ENCODE results near the gene ANKRD55. TPM values are rescaled to one million over a fixed set of nuclear protein-coding genes. Genes with fewer than 3 reads are reported as not detected.
"Not testable (repeated sequence)": the region's sequence is repeated elsewhere in the genome, so short reads cannot be mapped to it uniquely, and the experiment has no call there.

The ANKRD55 gene
- total RNA-seq, 1 donor from 2014 or later = not detected

GRCh38 chr5:56207537-56207936 is 25.6 kb downstream of the ANKRD55 start:
- Histone ChIP-seq H3K4me3 (no peak overlapping the region), H3F3A (ENCODE audit: low read depth) (no peaks in the 10 kb centered on the region), H4K20me1 (ENCODE audit: low read depth) (no peaks in the 10 kb centered on the region), H3K9ac (no peak overlapping the region), H3K36me3 (no peaks in the 10 kb centered on the region), H3K27me3 (no peaks in the 10 kb centered on the region), H3K4me2 (no peak overlapping the region), H3K4me1 (no peaks in the 10 kb centered on the region), H3K27ac (no peak overlapping the region), H2AFZ (replicated peaks) (no peak overlapping the region), H3K9me3 (ENCODE audit: low read depth) (no peaks in the 10 kb centered on the region), H3K79me2 (ENCODE audit: low read depth) (no peaks in the 10 kb centered on the region)
- TF ChIP-seq, protein P1, sequence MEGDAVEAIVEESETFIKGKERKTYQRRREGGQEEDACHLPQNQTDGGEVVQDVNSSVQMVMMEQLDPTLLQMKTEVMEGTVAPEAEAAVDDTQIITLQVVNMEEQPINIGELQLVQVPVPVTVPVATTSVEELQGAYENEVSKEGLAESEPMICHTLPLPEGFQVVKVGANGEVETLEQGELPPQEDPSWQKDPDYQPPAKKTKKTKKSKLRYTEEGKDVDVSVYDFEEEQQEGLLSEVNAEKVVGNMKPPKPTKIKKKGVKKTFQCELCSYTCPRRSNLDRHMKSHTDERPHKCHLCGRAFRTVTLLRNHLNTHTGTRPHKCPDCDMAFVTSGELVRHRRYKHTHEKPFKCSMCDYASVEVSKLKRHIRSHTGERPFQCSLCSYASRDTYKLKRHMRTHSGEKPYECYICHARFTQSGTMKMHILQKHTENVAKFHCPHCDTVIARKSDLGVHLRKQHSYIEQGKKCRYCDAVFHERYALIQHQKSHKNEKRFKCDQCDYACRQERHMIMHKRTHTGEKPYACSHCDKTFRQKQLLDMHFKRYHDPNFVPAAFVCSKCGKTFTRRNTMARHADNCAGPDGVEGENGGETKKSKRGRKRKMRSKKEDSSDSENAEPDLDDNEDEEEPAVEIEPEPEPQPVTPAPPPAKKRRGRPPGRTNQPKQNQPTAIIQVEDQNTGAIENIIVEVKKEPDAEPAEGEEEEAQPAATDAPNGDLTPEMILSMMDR (IDR thresholded peaks at IDR 0.05) = no peak
- no peaks in the 10 kb centered on the region for H3K36me3 Mint-ChIP-seq
- no peak overlapping the region for H3K4me3 Mint-ChIP-seq
- peaks cover 2% of the 10 kb centered on the region for H3K27me3 Mint-ChIP-seq (ENCODE audit: insufficient read depth, low read depth)
- DNase-seq (ENCODE audit: low spot score) = no peak
- no peak overlapping the region for H3K27ac Mint-ChIP-seq
- H3K4me1 Mint-ChIP-seq = peaks cover 11% of the 10 kb centered on the region
- H3K9me3 Mint-ChIP-seq = no peaks in the 10 kb centered on the region

- no peaks in the 10 kb centered on the region for H3K36me3 Mint-ChIP-seq
- TF ChIP-seq, protein P1 (IDR thresholded peaks at IDR 0.05) = no peak
- no peak for TF ChIP-seq EZH2 (IDR thresholded peaks at IDR 0.05)
- H3K27ac Mint-ChIP-seq = no peak overlapping the region
- peaks cover 2% of the 10 kb centered on the region for H3K27me3 Mint-ChIP-seq (ENCODE audit: insufficient read depth, low read depth)
- Histone ChIP-seq H3K4me3 (no peak overlapping the region), H4K20me1 (ENCODE audit: low read depth) (no peaks in the 10 kb centered on the region), H2AFZ (replicated peaks) (no peak overlapping the region), H3K9me3 (ENCODE audit: low read depth) (no peaks in the 10 kb centered on the region), H3K36me3 (no peaks in the 10 kb centered on the region), H3K4me1 (no peaks in the 10 kb centered on the region), H3K4me2 (no peak overlapping the region), H3K27me3 (no peaks in the 10 kb centered on the region), H3K27ac (no peak overlapping the region), H3K79me2 (ENCODE audit: low read depth) (no peaks in the 10 kb centered on the region), H3K9ac (no peak overlapping the region), H3F3A (ENCODE audit: low read depth) (no peaks in the 10 kb centered on the region)
- no peak for DNase-seq (ENCODE audit: low spot score)
- peaks cover 4% of the 10 kb centered on the region for H3K4me1 Mint-ChIP-seq
- H3K4me3 Mint-ChIP-seq = no peak overlapping the region
- no peaks in the 10 kb centered on the region for H3K9me3 Mint-ChIP-seq
Measured at GRCh38 chr5:56206126-56206910, 26.8 kb downstream of the ANKRD55 start.

GRCh38 chr5:56203936-56204335 is 29.2 kb downstream of the ANKRD55 start:
- not testable (repeated sequence) for H3K27ac Mint-ChIP-seq; H3K27me3 Mint-ChIP-seq (ENCODE audit: insufficient read depth, low read depth); H3K9me3 Mint-ChIP-seq

DNA sequence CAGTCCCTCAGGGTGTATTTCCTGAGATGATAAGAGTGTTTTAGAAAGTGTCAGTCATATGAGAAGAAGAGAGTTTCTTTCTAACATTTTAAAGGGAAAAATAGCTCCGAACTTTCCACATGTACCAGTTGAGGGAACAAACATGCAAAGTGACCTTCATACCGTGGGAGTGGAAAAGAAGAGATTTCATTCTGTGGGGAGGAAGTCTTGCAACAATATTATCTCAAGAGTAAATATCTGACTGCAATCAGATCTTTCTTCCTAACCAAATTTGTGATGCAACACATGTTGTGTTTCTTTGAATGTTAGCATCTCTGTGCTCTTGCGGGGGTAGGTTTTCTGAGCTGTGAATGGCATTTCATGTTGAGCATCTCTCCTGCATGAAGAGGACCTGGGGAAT is 30.6 kb downstream of the ANKRD55 start:
- Mint-ChIP-seq H3K9me3 (no peaks in the 10 kb centered on the region), H3K4me1 (no peaks in the 10 kb centered on the region), H3K4me3 (no peak overlapping the region), H3K27me3 (ENCODE audit: insufficient read depth, low read depth) (peaks cover 2% of the 10 kb centered on the region), H3K36me3 (no peaks in the 10 kb centered on the region), H3K27ac (no peak overlapping the region)
- Histone ChIP-seq H4K20me1 (ENCODE audit: low read depth) (no peaks in the 10 kb centered on the region), H2AFZ (replicated peaks) (no peak overlapping the region), H3K4me1 (no peaks in the 10 kb centered on the region), H3K36me3 (no peaks in the 10 kb centered on the region), H3K27me3 (no peaks in the 10 kb centered on the region), H3K79me2 (ENCODE audit: low read depth) (no peaks in the 10 kb centered on the region), H3K4me3 (no peak overlapping the region), H3K9me3 (ENCODE audit: low read depth) (no peaks in the 10 kb centered on the region), H3F3A (ENCODE audit: low read depth) (no peaks in the 10 kb centered on the region), H3K4me2 (no peak overlapping the region), H3K27ac (no peak overlapping the region), H3K9ac (no peak overlapping the region)
- no peak for DNase-seq (ENCODE audit: low spot score)
- TF ChIP-seq, protein P1 (IDR thresholded peaks at IDR 0.05) = no peak
- TF ChIP-seq EZH2phosphoT487 (IDR thresholded peaks at IDR 0.05) (no peak), EZH2 (IDR thresholded peaks at IDR 0.05) (no peak)

More at GRCh38 chr5:56203936-56204335, 29.2 kb downstream of the ANKRD55 start:
- H3K9ac ChIP-seq; H3K36me3 Mint-ChIP-seq; H4K20me1 ChIP-seq (ENCODE audit: low read depth); H3K4me1 ChIP-seq; H3K36me3 ChIP-seq; H2AFZ ChIP-seq (replicated peaks); H3K4me3 Mint-ChIP-seq; H3K4me3 ChIP-seq; H3K79me2 ChIP-seq (ENCODE audit: low read depth); DNase-seq (ENCODE audit: low spot score); H3K27me3 ChIP-seq; H3K4me2 ChIP-seq; H3F3A ChIP-seq (ENCODE audit: low read depth); H3K9me3 ChIP-seq (ENCODE audit: low read depth); H3K4me1 Mint-ChIP-seq; H3K27ac ChIP-seq: not testable (repeated sequence)

- not testable (repeated sequence) for DNase-seq (ENCODE audit: low spot score); H3K36me3 ChIP-seq; H3K9me3 ChIP-seq (ENCODE audit: low read depth); H3K27ac Mint-ChIP-seq; H3K9me3 Mint-ChIP-seq; H3K79me2 ChIP-seq (ENCODE audit: low read depth); H3K4me1 Mint-ChIP-seq; H3K9ac ChIP-seq; H3K4me3 Mint-ChIP-seq; H4K20me1 ChIP-seq (ENCODE audit: low read depth); H3K4me3 ChIP-seq; H3K36me3 Mint-ChIP-seq; H3K27ac ChIP-seq; H3K4me1 ChIP-seq; H3K4me2 ChIP-seq; H2AFZ ChIP-seq (replicated peaks); H3K27me3 ChIP-seq; H3K27me3 Mint-ChIP-seq (ENCODE audit: insufficient read depth, low read depth); H3F3A ChIP-seq (ENCODE audit: low read depth)
Measured at GRCh38 chr5:56201762-56202261, 31.3 kb downstream of the ANKRD55 start.

All from neural progenitor cell (in vitro differentiated cells).